Keratinocyte (primary cell): ENCODE results near the gene JPT2. TPM values are rescaled to one million over a fixed set of nuclear protein-coding genes. Genes with fewer than 3 reads are reported as not detected.

Experiments used
- DNase-seq: peaks from one replicate; pipeline ENCODE4 v3.0.0-alpha.2; 2011; ENCODE audit warnings: low read depth, missing footprints, low spot score
- FAIRE-seq: peaks from 2 replicates; lab custom pipeline; 2011; peaks lifted over from hg19 to GRCh38; lab: Jason Lieb, UNC
- H2AFZ ChIP-seq: 2 replicates; pipeline ENCODE4 v1.6.0; 2012; ENCODE audit warnings: low read length, control low read depth, inconsistent platforms; ENCODE audit not compliant: control insufficient read depth
- H3K27ac ChIP-seq: 2 replicates; pipeline ENCODE4 v1.5.1; 2011; ENCODE audit warnings: low read length; ENCODE audit not compliant: control insufficient read depth, insufficient read depth
- H3K27me3 ChIP-seq: 3 replicates; pipeline ENCODE4 v1.6.0; 2011; ENCODE audit warnings: low read length; ENCODE audit not compliant: control insufficient read depth, insufficient read depth; ENCODE audit errors: extremely low read depth
- H3K36me3 ChIP-seq, 2 experiments: 2 replicates in 1 of 2; 3 replicates in 1 of 2; pipeline ENCODE4 v1.5.1; 2011; ENCODE audit warnings: low read length in 2 of 2, mild to moderate bottlenecking in 1 of 2; ENCODE audit not compliant: control insufficient read depth in 2 of 2, insufficient read depth in 2 of 2; ENCODE audit errors: extremely low read depth in 1 of 2
- H3K4me1 ChIP-seq: 3 replicates; pipeline ENCODE4 v1.5.1; 2011; ENCODE audit warnings: low read length; ENCODE audit not compliant: control insufficient read depth, insufficient read depth; ENCODE audit errors: extremely low read depth
- H3K4me2 ChIP-seq: 3 replicates; pipeline ENCODE4 v1.6.0; 2011; ENCODE audit warnings: low read depth, low read length; ENCODE audit not compliant: control insufficient read depth, insufficient read depth; ENCODE audit errors: extremely low read depth
- H3K4me3 ChIP-seq, 3 experiments: fragments of 200-600 bp in 1 of 3; sonication (generic) in 1 of 3; 2 replicates in 2 of 3; 3 replicates in 1 of 3; pipeline ENCODE4 v1.5.1; 2011 to 2016; ENCODE audit warnings: low read length in 3 of 3, mild to moderate bottlenecking in 3 of 3, control low read depth in 2 of 3, inconsistent platforms in 1 of 3, low read depth in 1 of 3, mixed read lengths in 1 of 3, mixed run types in 1 of 3, moderate library complexity in 1 of 3; ENCODE audit not compliant: control insufficient read depth in 2 of 3, insufficient read depth in 2 of 3; ENCODE audit errors: extremely low read depth in 1 of 3
- H3K79me2 ChIP-seq: 2 replicates; pipeline ENCODE4 v1.6.0; 2012; ENCODE audit warnings: low read length; ENCODE audit not compliant: control insufficient read depth, insufficient read depth
- H3K9ac ChIP-seq: 3 replicates; pipeline ENCODE4 v1.6.0; 2011; ENCODE audit warnings: low read length; ENCODE audit not compliant: control insufficient read depth, insufficient read depth; ENCODE audit errors: extremely low read depth
- H3K9me1 ChIP-seq: 3 replicates; pipeline ENCODE4 v1.6.0; 2011; ENCODE audit warnings: low read length; ENCODE audit not compliant: control insufficient read depth, insufficient read depth; ENCODE audit errors: extremely low read depth
- H3K9me3 ChIP-seq: 2 replicates; pipeline ENCODE4 v1.5.1; 2012; ENCODE audit warnings: low read depth, low read length; ENCODE audit not compliant: control insufficient read depth
- H4K20me1 ChIP-seq: 3 replicates; pipeline ENCODE4 v1.6.0; 2011; ENCODE audit warnings: low read length; ENCODE audit not compliant: control insufficient read depth, insufficient read depth; ENCODE audit errors: extremely low read depth
- CTCF ChIP-seq, 3 experiments: IDR thresholded peaks in 1 of 3; conservative IDR thresholded peaks in 1 of 3; optimal IDR thresholded peaks in 1 of 3; 2 replicates in 2 of 3; 3 replicates in 1 of 3; pipeline versions ENCODE3 to v1.5.1; 2011; ENCODE audit warnings: low read length in 3 of 3, mild to moderate bottlenecking in 3 of 3, moderate library complexity in 2 of 3, control low read depth in 1 of 3, inconsistent platforms in 1 of 3; ENCODE audit not compliant: insufficient read depth in 2 of 3; ENCODE audit errors: extremely low read depth in 1 of 3
- EZH2 ChIP-seq: IDR thresholded peaks from one replicate; pipeline ENCODE4 v1.6.1; 2012; ENCODE audit warnings: inconsistent platforms, mild to moderate bottlenecking, low read length, moderate library complexity
- dilution Hi-C: fragments of 300-500 bp; cut with MboI; formaldehyde crosslinking; loops from one replicate; pipeline ENCODE4 v1.7.0; 2020; ENCODE audit warnings: low sequenced_read_pairs; ENCODE audit not compliant: extremely low pct_ligation_motif_present
- polyA plus RNA-seq, 5 experiments: library from polyadenylated mRNA; depleted of rRNA in 3 of 5; stranded (reverse) in 3 of 5; stranded (forward) in 1 of 5; unstranded in 1 of 5; fragments of >200 nt; gene quantifications; 1 replicate in 1 of 5; 2 replicates in 3 of 5; 3 replicates in 1 of 5; pipeline versions ENCODE4 v1.2.1 to v1.2.3, GENCODE V29; 2011 to 2012; ENCODE audit warnings: missing spikeins in 2 of 5, low read depth in 1 of 5, low replicate concordance in 1 of 5

JPT2 gene
- polyA plus RNA-seq, 1 donor (not counting 4 experiments of a cell fraction or from before 2014, with no cell fraction given) = 166 TPM

- H3K36me3 ChIP-seq = peaks cover 37 to 39% of the 10 kb centered on the region in 2 experiments
These were observed 22.7 kb upstream of the JPT2 start for GRCh38 chr16:1655269-1655807.

GRCh38 chr16:1655909-1656807 is 21.9 kb upstream of the JPT2 start:
- no peaks in the 10 kb centered on the region for H3K79me2 ChIP-seq
- peaks cover 6% of the 10 kb centered on the region for H4K20me1 ChIP-seq
- H3K4me3 ChIP-seq = no peak overlapping the region
- no peak overlapping the region for H3K27ac ChIP-seq
- no peaks in the 10 kb centered on the region for H3K9me1 ChIP-seq
- H3K9ac ChIP-seq = no peak overlapping the region
- no peaks in the 10 kb centered on the region for H3K27me3 ChIP-seq
- no peak for FAIRE-seq
- dilution Hi-C loops = no loop called here
- H3K36me3 ChIP-seq = peaks cover 35% of the 10 kb centered on the region in 2 experiments
- no peak for DNase-seq
- H3K4me1 ChIP-seq = no peaks in the 10 kb centered on the region
- H3K4me2 ChIP-seq = no peak overlapping the region
- no peaks in the 10 kb centered on the region for H3K9me3 ChIP-seq
- no peak for TF ChIP-seq EZH2
- H2AFZ ChIP-seq = no peak overlapping the region

More at GRCh38 chr16:1655269-1655807, 22.7 kb upstream of the JPT2 start:
- Histone ChIP-seq H3K27me3 (no peaks in the 10 kb centered on the region), H2AFZ (no peak overlapping the region), H3K4me1 (no peaks in the 10 kb centered on the region), H3K79me2 (no peaks in the 10 kb centered on the region), H3K9me1 (no peaks in the 10 kb centered on the region), H3K9ac (no peak overlapping the region), H3K27ac (no peak overlapping the region), H3K4me2 (no peak overlapping the region), H3K9me3 (no peaks in the 10 kb centered on the region), H4K20me1 (peaks cover 10% of the 10 kb centered on the region), H3K4me3 (no peak overlapping the region)
- TF ChIP-seq EZH2 (no peak), CTCF (optimal IDR thresholded peaks at IDR 0.05 in 1 of 3, IDR thresholded peaks at IDR 0.05 in 1 of 3, conservative IDR thresholded peaks at IDR 0.05 in 1 of 3; ENCODE audit: extremely low read depth in 1 of 3, insufficient read depth in 2 of 3, low read length in 3 of 3) (no peak)
- DNase-seq (no peak), FAIRE-seq (no peak)
- dilution Hi-C loops = no loop called here
